CD4-positive, alpha-beta T cell treated with Interleukin-4 for 4 hours (primary cell): ENCODE data around the gene LGALS9B.
"Not testable (repeated sequence)": the region's sequence is repeated elsewhere in the genome, so short reads cannot be mapped to it uniquely, and the experiment has no call there.

Experiments used
- DNase-seq: peaks from one replicate; pipeline ENCODE4 v3.0.0-alpha.2; 2020

The LGALS9B gene

DNA sequence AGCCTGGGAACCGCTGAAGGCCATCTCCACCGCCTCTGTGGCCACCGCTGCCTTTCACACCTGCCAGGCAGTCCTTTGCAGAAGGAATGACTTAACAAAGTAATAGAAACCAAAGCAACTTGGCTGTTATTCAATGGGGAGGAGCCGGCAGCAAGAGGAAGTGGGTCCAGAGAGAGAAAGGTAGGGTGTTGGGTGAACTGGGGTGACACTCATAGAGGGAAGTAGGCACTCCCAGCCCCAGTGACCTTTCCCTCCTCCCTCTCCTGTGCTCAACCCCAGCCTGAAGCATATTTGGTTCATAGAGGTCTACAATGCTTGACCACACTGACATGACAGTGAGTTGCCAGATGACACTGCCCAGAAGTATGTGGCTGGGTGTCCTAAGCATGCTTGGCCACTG lies at the start of gene LGALS9B:
Gene LGALS9B, minus strand, starts transcription at position 93 of the 400 bp plus-strand sequence. Its CDS starts 69 bp downstream, at position 24.
- not testable (repeated sequence) for DNase-seq

DNA sequence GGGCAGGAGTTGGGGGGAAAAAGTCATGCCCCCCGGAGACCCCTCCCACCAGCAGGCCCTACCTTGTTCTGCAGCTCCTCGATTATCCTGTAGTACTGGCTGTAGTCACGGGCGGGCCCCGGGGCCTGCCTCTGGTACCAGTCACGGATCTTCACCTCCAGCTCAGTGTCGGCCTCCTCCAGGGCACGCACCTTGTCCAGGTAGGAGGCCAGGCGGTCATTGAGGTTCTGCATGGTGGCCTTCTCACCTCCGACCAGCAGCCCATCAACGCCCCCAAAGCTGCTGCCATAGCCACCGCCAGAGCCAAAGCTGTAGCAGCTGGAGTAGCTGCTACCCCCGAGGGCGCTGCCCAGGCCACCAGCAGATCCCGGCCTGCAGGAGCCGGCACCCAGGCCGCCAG lies 49.6 kb upstream of the LGALS9B start:
- DNase-seq: not testable (repeated sequence)

GRCh38 chr17:20515099-20515498 lies 47.8 kb upstream of the LGALS9B start:
- DNase-seq: not testable (repeated sequence)

GRCh38 chr17:20513539-20513938 lies 46.2 kb upstream of the LGALS9B start:
- not testable (repeated sequence) for DNase-seq

- not testable (repeated sequence) for DNase-seq
Measured at GRCh38 chr17:20512378-20512777, 45.0 kb upstream of the LGALS9B start.

DNA sequence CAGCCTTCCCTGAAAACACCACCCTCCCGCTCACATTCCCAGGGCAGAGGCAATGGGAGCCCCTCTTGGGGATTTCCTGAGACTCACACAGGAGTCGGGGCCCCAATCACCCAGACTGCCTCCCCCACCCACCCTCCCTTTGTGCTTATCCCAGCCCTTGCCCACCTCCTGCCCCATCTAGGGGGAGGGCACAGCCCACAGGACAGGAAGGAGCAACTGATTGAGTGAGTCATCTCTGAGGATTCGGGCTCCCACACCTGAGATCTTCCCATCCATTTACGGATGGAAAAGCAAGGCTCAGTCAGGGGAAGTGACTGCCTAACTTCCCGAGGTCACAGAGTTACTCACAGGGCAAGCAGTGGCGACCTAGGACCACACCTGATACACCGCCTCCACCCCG lies 44.4 kb upstream of the LGALS9B start:
- not testable (repeated sequence) for DNase-seq

- not testable (repeated sequence) for DNase-seq
Measured at GRCh38 chr17:20505333-20505732, 38.0 kb upstream of the LGALS9B start.

GRCh38 chr17:20504388-20505066 lies 37.2 kb upstream of the LGALS9B start:
- DNase-seq: not testable (repeated sequence)

DNA sequence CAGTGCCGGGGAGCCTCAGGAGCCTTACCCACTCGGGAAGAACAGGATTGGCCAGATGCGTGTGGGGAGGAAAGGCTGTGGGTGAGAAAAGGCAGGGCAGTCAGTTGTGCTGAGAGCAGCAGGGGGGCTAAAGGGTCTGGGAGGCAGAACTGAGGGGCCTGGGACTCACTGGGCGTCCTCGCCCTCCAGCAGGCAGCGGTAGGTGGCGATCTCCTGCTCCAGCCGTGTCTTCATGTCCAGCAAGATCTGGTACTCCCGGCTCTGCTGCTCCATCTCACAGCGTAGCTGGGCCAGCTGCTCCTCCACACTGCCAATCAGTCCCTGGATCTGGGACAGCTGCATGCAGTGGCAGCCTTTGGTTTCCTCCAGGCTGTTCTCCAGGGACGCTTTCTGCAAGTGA lies 34.6 kb upstream of the LGALS9B start:
- not testable (repeated sequence) for DNase-seq

- not testable (repeated sequence) for DNase-seq
Measured at GRCh38 chr17:20500346-20500745, 33.0 kb upstream of the LGALS9B start.

DNA sequence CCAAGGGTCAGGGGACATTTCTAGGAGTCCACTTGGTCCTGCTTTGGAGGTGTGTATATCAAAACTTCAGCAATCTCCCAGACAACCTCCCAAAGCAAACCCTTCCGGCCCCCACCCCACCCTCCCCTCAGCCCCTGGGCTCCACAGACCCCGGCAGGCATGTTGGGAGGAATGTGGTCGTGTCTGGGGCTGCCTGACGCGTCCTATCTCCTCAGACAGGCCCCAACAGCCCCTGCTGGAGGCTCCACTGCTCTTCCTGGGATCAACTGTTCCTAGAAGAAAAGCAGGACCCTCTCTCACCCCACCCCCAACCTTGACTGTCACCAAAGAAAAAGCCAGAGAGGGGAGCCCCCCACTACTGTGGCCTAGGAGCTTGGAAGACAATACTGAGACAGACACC lies 28.1 kb upstream of the LGALS9B start:
- not testable (repeated sequence) for DNase-seq

GRCh38 chr17:20494735-20495134 lies 27.4 kb upstream of the LGALS9B start:
- DNase-seq: not testable (repeated sequence)

GRCh38 chr17:20494147-20494546 lies 26.8 kb upstream of the LGALS9B start:
- not testable (repeated sequence) for DNase-seq

DNA sequence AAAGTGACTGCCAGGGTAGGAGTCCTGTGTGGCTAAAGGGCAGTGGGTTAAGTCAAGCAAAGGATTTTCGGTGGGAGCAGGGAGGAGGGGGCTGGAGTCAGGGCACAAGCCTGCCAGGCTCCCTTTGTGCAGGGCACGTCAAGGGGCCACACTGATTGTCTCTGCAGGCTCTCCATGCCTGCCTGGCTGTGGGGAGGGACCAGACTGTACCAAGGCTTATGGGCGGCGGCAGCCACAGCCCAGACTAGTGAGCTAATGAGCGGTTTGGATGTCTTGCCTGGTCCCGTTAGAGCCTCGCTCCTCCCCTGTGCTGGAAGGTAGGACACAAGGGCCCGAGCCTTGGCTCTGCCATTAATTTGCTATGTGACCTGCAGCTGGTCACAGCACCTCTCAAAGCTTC lies 25.6 kb upstream of the LGALS9B start:
- DNase-seq: not testable (repeated sequence)

DNA sequence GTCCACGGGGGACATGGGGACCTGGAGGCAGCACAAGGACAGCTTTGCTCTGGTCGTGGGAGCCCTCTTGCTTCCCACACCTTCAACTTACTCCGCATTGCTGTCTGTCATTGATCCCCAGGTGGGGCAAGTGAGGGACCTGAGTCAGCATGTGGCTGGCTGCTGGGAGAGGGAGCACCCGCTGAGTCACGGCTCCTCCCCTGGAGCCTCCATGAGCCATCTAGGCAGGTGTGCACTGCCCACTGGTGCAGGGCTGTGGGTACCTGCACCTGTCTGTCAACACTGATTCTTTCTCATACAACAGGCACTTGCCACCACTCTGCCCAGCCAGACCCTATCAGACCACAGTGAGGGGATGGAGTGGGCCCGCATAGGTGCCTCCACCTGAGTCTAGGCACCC lies 24.8 kb upstream of the LGALS9B start:
- not testable (repeated sequence) for DNase-seq

GRCh38 chr17:20484930-20485329 lies 17.6 kb upstream of the LGALS9B start:
- not testable (repeated sequence) for DNase-seq

DNA sequence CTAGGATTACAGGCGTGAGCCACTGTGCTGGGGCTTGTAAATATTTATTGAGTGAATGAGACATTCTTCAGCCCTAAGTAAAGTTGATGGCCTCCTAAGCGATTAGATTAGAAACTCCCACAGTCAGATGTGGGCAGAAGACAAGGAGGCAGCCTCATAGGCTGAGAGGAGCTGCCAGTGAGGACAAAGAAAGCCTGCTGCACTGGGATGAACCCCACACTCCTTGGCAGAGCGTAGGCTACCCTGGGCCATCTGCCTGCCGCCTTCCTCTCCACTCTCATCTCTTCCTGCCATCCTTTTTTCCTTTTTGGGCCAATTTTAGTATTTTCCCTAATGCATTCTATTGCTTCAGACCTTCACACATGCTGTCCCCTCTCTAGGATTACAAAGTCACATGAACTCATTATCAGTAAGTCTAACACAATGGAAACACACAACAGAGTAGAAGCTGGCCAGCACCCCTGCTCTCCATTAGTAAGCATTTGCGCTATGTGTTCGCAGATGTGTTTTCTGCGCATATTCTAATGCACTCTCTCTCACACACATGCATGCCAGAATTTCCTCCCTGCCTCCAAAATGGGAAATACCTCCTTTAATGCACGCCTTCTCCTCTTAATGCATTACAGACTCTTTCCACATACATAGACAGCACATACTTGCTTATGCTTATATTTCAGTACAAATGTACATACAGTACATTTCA lies 12.7 kb upstream of the LGALS9B start:
- not testable (repeated sequence) for DNase-seq

GRCh38 chr17:20477398-20478071 lies 10.2 kb upstream of the LGALS9B start:
- DNase-seq: not testable (repeated sequence)

DNA sequence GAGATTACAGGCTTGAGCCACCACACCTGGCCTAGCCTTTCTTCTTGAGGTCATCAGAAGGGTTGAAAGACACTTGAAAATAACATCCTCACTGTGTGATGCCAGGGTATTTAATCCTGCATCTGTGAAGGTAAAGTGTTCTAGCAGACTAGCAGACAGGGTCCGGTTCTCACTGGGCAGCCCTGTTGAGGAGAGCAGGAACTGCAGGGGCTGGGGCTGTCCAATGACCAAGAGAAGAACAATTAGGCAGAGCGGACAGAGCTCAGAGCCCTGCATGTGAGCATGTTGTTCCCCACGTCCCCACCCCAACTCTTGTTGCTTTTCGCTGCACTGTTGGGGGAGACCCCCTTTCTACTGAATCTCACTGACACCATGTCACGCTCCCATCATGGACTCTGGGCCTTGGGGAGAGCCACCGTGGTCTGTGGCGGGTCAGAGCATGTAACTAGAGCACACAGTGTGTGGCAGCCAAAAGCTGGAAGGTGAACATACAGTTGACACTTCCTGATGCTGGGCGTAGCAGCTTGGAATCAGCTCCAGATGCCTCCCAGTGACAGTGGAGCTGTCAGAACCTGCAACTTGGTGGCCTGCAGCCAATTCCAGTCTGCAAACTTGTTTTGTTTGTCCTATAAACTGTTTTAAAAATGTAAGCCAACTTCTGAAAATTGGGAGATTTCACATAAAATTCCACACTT lies 7.9 kb upstream of the LGALS9B start:
- DNase-seq: not testable (repeated sequence)

GRCh38 chr17:20474081-20474480 lies 6.7 kb upstream of the LGALS9B start:
- DNase-seq: not testable (repeated sequence)

DNA sequence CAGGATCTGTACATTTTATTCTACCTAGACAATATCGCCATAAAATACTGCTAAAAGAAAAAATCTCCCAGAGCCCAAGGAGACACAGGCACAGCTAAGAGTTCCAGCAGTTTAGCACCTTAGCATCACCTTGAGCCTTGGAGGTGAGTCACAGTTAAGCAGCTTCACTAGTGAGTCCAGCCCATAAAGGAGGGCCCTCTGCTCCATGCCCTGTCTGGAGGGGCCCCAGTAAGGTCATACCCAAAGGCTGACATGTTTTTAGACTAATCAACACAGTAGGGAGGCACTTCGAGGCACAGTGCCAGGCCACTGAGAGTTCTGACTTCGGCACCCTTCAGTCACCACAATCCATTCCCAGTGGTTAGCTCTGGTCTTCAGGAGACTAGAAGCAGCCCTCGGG lies 2.6 kb upstream of the LGALS9B start:
- DNase-seq: not testable (repeated sequence)

- not testable (repeated sequence) for DNase-seq
Measured at GRCh38 chr17:20469107-20469506, 1.8 kb upstream of the LGALS9B start.

- not testable (repeated sequence) for DNase-seq
Measured at GRCh38 chr17:20466999-20467398, 340 bp downstream of the LGALS9B start.
